HG02798 (cell line): Measurements from ENCODE around the gene BEND2.

Experiments
- ATAC-seq: cut with Tn5 transposase; IDR thresholded peaks from one replicate; pipeline ENCODE4 v1.9.1; 2021; ENCODE audit warnings: mild to moderate bottlenecking; ENCODE audit not compliant: unreplicated experiment, poor library complexity

BEND2 gene

DNA sequence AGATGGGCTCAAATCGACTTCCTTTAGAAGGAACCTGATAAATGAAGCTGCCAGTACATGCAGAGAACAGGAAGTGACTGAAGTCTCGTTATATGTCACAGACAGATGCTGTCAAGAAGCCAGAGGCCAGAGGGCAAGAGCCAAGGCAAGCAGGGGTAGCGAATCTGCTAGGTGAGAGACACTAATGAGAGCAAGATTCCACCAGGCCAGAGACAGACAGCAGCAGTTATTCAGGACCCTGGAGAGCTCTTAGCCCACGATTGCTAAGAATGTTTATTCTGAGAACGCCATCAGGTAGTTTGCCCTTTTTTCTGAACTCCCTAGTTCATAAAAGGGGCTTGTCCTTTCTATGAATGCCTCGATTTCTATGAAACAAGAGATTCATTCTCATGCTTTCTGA is 73.7 kb downstream of the BEND2 start:
- ATAC-seq = no peak

DNA sequence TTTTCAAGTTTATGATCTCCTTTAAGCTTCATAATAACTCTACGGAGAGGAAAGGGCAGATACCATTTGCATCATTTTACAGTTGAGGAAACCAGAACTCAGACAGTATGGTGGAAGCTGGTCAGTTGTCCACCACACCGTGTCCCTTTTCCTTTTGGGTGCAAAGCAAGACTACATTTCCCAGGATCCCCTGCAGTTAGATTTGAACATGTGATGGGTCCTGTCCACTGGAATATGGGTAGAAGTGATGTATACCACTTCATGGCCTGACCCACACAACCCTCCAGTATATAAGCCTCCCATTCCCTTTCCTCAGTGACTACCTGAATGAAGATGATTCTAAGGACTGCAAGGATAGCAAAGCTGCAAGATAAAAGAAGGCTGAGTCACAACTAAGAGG is 74.7 kb downstream of the BEND2 start:
- no peak for ATAC-seq

DNA sequence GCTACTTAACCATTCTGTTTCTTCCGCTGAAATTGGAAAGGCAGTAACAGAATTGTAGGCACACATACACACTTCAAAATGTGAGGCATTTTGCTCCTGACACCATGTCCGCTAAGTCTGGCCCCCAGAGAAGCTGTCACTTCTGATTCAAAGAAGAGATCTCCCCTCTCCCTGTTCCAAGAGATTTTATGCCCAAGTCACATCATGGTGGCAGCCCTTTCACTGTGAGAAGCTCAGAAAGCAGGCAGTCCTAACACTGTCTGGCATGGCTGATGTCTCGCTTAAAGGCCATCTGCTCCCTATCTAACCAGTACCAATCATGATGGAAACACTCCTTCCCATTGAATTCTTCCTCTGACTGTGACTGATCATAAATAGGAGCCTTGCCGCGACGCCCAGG is 83.9 kb downstream of the BEND2 start:
- no peak for ATAC-seq

DNA sequence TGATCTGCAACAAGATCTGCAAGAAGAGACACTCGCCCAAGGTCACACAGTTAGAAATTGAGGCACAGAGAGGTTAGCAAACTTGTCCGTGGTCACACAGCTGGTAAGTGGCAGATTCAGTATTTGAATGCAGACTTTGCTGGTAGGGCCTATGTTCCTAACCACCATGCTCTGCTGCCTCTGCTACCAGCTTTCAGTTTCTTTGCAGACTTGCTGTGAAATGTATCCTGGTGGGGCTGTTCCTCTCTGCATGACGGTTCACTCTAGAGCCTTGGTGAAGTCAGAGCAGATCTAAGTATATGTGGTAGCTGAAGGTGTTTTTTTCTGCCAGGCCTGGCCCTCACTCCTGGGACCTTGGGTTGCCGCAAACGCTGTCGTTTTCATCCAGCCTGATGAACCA is 87.1 kb downstream of the BEND2 start:
- ATAC-seq = no peak

DNA sequence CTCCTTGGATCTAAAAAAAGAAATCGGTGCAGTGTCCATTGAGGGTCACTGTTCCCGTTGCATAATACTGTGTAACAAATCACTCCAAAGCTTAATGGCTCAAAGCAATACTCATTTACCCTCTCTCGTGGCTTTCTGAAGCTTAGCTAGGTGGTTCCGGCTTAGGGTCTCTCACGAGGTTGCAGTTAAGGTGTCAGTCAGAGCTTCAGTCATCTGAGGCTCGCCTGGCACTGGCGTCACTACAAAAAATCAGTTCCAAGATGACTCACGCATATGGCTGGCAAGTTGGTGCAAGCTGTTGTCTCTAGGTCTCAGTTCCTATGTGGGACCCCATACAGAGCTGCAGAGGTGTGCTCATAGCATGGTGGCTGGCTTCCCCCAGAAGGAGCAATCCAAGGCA is 91.0 kb downstream of the BEND2 start:
- no peak for ATAC-seq

DNA sequence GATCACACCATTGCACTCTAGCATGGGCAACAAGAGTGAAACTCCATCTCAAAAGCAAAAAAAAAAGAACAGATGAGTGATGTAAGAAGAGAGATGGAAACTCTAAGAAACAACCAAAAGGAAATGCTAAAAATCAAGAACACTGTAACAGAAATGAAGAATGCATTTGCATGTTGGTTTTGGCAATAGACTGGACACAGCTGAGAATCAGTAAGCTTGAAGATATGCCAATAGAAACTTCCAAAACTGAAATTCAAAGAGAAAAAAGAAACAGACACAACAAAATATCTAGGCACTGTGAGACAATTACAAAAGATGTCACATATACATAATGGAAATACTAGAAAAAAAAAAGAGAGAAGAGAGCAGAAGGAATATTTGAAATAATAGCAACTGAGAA is 93.7 kb downstream of the BEND2 start:
- no peak for ATAC-seq

DNA sequence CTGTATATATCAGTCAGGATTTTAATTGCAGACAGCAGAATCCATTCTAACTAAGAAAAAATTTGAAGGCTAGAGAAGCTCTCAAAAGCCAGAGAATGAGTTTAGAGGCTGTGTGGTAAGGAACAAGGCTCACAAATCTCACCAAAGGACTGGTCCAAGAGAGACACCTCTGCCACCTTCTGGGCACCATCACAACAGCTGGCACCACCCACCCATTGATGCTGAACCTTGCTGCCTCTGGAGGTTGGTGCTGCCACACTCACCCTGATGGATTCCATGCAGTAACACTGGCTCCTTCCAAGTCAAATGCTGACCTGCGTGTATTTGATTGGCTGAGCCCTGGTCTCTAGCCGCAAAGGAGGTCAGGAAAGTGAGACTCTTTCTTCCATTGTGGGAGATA is 100.8 kb downstream of the BEND2 start:
- ATAC-seq = no peak
